ENCODE data around the gene HNF1B. TPM values are rescaled to one million over a fixed set of nuclear protein-coding genes. Genes with fewer than 3 reads are reported as not detected.

Gene HNF1B
- total RNA-seq, 1 experiment from 2014 or later, result not detected

DNA sequence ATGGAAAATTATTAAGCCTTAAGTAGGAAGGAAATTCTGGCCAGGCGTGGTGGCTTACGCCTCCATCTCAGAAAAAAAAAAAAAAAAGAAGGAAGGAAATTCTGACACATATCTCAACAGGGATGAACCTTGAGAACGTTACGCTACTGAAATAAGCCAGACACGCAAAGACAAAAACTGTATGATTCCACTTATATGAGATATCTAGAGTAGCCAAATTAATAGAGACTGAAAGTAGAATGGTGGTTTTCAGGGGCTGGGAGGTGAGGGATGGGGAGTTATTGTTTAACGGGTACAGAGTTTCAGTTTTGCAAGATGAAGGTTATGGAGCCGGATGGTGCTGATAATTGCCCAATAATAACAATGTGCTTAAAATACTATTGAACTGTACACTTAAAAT lies 16.2 kb upstream of the HNF1B start:
- DNase-seq (ENCODE audit: low read depth), result no peak

DNA sequence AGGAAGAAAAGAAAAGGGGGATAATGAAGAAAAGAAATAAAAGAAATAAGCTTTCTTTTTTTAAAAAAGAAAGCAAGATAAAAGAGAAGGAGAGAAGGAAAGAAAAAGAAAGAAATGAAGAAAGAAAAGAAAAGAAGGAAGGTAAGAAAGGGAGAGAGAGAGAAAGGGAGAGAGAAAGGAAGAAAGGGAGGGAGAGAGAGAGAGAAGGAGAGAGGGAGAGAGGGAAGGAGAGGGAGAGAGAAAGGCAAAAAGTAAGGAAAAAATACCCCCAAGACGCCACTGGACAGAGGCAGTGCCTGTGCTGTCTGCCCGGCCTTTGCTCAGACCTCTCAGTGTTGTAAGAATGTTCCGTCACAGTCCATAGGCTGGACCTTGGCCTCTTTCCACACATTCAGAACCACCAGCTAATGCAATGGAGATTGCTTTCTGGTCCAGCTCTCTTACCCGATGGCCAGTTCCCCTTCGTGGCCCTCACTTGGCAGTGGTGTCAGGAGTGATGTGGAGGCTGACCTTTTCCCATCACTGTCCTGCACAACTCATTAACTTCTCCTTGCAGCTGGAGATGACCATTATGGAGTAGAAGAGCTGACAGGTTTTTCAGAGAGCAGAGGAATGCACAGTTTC lies 14.3 kb upstream of the HNF1B start:
- DNase-seq (ENCODE audit: low read depth), result no peak

DNA sequence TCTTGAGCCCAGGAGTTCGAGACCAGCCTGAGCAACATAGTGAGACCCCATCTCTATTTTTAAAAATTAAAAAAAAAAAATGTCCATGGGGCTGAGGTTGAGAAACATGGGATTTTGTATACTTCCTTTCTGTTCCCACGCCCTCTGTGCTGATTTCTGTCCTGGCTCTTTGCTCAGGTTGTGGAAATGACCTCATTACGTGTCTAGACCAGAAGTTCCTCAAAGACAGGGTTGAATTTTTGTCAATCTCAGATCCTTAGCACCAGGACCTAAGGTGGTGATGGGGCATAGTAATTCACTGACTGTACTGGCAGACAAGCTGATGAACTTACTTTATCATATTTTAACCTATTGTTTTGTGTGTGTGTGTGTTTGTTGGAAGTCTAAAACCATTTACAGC lies 11.2 kb upstream of the HNF1B start:
- no peak for DNase-seq (ENCODE audit: low read depth)

DNA sequence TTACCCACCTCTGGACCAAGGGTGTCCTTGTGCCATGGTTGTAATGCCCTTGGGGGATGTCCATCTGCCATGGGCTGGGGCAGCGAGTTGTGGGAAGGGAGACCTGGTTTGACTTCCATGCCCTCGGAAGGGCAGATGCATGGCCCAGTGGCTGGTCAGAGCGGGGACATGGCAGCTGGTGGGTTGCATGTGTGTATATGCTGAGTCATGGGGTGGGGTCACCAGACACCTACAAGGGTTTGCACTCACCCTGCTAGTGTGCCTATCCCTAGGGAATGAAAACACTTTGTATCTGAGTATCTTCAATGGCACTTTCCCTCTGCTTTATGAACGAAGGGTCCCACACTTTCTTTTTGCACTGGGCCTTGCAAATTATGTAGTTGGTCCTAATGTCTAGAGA lies 10.6 kb upstream of the HNF1B start:
- DNase-seq (ENCODE audit: low read depth), result no peak

DNA sequence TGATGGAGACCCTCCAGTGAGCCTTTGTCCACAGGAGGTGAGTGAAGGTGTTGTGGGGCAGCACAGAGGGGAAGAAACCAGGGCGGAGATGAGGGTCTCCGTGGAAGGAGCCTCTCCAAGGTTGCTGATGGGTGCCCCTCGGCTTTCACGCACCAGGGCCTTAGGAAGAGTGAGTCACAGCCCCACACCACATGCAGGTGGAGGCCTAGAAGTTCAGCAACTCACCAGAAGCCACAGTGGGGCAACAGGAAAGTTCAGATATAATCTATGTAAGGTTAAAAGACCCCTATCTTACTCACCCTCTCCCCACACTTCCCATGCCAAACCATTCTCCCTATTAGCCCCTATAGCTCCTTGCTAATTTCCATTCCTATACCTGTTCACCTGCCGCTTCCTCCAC lies 9.5 kb upstream of the HNF1B start:
- DNase-seq (ENCODE audit: low read depth), result no peak

DNA sequence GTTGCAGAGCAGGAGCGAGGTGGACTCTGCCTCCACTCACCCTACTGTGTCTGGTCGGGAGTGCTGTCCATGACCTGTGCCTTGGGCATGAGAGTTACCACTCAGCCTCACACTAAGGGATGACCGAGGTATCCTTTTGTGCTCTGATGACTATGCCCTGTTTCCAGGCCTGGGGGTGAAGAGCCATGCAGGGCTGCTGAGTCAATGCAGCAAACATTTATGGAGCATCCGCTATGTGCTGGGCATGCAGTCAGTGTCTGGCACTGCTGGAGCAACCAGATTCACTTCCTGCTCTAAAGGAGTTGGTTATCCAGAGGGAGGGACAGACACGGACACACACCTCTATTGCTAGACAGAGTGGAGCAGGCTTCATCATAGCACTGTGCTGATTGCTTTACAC lies 7.6 kb upstream of the HNF1B start:
- peak; percentile 85 for DNase-seq (ENCODE audit: low read depth)

DNA sequence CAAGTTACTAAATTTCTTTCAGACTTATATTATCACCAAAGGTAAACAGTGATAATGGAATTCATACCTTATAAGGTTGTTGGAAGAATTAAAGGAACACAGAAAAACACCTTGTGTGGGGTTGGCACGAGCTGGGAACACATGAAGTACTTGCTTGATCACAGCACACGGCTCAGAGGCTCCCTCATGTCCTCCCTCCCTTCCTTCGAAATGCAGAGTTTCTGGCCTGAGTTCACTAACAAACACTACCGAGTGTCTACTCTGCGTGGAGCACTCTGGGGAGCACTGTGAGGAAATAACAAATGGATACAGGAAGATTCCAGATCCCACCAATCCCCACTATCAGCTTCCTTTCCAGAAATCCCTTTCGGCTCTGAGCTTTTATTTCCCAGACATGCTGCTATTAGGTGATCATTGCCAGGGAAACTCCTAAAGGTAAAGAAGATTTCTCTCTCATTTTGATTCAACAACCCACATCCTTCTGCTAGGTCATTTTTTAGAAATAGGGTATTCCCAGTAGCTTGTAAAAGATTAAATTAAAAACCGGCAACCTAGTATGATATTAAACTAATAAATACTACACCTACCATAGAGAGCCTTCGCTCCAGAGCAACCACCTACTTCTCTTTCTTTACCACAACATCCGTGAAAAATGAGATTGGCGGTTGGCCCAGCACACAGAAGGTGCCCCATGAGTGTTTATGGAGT lies 6.1 kb upstream of the HNF1B start:
- DNase-seq (ENCODE audit: low read depth), result no peak

DNA sequence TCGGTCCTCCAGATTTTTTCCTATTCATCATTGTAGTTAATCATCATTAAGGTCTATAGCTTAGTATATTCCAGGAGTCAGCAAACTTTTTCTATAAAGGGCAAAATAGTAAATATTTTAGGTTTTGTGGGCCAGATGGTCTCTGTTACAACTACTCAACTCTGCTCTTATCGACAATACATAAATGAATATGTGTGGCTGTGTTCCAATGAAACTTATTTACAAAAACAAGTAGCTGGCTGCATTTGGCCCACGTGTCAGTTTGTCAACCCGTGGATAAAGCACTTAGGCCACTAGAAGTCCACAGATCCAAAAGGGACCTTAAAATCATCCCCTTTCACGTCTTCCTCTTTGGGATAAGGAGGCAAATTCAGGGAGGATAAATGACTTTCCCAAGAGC lies 5.4 kb upstream of the HNF1B start:
- no peak for DNase-seq (ENCODE audit: low read depth)

DNA sequence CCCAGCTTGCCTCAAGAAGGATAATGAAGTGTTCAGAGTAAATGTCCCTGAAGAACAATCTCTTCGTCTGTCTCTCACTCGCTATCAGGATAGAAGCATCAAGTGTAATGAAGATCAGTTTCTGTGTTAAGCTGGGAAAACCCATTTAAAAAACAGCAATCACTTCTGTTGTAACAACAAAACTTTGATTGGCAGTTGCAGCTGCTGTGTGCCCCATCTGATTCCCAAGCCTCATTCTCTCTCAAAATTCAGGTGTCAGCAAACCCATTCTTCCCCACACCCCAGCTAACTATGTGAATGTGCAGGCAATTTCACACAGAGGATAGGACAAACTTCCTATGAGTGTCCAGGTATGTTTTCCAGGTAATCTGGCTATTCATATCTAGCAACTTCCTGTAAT lies 2.4 kb upstream of the HNF1B start:
- no peak for DNase-seq (ENCODE audit: low read depth)

DNA sequence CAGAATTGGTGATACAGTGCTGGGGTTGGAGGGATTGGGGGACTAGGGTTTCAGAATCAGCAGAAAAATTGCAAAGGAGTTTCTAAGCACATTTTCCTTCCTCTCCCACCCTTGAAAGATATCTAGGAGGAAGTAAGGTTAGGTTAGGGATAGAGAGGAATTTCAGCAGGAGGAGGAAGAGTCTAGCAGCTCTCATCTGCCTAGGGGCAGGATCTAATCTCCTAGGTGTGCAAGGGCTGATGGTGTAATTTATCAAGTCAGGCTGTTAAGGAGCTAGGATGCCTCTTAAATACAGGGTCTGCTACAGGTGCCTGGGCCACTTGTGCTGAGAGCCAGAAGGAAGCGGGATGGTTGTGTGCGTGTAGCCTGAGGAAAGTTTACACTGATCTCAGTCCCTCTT lies 1.8 kb upstream of the HNF1B start:
- DNase-seq (ENCODE audit: low read depth), result no peak

DNA sequence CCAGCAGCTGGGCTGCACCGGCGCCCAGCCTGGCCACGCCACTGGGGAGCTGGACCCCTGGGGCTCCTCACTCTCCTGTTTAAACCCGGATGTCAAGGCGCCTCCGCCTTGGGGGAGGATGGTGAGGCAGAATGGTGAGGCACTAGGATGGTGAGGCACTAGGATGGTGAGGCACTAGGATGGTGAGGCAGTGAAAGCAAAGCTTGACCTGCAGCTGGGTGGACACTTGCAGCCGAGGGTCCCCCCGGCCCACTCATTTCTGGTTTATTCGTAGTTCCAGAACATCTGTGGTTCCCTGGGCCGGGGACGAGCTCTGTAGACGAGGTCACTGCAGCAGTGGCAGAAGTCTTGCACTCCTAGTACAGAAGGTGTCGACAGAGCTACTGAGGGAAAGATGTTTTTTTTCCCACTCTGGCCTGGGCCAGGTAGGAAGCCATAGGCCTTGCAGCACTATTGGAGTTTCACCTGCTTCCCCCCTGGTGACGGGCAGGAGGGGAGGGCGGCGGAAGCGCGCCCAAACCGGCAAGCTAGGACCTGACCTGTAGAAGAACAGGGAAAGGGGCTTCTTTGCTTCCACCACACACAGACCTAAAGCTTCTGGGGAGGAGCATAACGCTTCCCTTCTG lies 1.1 kb upstream of the HNF1B start:
- DNase-seq (ENCODE audit: low read depth), result no peak

DNA sequence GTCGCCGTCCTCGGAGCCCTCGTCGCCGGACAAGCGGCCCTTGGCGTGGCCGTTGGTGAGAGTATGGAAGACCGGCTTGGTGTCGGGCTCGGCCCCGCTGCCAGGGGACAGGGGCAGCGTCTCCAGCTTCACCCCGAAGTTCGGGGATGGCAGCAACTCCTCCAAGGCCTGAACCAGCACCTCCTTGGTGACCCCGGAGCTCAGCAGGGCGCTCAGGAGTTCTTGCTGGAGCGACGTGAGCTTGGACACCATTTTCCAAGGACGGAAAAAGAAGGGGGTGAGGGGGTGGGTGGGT lies 279 bp downstream of the HNF1B start:
- no peak for DNase-seq (ENCODE audit: low read depth)

DNA sequence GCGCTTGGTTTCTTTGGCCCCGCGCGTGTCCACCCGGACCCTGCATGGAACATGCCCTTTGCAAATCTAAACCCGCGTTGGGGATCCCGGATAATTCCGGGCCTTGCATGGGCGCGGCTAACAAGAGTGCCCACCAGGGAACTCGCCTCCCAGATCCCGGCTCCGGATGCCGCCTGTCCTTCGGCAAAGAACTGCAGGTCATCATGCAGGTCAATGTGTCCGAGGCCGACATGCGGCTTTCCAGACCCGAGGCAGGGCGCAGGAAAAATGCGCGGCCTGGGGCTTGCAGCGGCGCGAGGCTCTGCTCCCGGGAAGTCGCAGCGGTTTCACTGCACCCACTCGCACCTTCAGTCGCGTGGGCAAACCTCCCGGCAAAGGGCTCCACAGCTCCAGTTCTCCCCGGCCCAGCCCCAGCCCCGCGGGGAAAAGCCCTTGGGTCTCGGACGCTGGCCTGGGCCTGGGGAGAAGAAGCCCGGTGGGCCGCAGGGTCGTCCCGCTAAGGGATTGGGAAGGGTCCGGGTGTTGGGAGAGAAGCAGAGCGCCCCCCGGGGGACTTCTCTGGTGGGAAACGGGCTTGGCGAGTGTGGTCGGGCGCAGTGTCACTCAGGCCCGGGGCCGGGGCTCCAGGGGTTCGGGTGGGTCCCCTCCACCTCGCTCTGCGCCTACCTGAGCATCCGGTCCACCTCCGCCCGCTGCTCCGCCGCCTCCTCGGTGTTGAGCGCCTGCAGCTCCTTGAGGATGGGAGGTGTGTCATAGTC lies 805 bp downstream of the HNF1B start:
- DNase-seq (ENCODE audit: low read depth), result no peak

DNA sequence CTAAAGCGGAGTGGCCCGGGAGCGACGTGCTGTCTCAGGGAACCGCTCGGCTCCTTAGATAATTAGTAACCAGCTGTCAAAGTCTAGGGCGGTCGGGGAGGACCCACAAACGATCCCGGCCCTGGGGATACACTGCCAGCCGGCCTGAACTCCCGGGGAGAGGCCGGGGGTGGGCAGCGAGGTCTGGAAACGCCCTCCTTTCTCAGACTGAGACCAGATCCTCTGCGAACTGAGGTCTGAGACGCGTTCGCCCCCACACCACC lies 1.3 kb downstream of the HNF1B start:
- no peak for DNase-seq (ENCODE audit: low read depth)

DNA sequence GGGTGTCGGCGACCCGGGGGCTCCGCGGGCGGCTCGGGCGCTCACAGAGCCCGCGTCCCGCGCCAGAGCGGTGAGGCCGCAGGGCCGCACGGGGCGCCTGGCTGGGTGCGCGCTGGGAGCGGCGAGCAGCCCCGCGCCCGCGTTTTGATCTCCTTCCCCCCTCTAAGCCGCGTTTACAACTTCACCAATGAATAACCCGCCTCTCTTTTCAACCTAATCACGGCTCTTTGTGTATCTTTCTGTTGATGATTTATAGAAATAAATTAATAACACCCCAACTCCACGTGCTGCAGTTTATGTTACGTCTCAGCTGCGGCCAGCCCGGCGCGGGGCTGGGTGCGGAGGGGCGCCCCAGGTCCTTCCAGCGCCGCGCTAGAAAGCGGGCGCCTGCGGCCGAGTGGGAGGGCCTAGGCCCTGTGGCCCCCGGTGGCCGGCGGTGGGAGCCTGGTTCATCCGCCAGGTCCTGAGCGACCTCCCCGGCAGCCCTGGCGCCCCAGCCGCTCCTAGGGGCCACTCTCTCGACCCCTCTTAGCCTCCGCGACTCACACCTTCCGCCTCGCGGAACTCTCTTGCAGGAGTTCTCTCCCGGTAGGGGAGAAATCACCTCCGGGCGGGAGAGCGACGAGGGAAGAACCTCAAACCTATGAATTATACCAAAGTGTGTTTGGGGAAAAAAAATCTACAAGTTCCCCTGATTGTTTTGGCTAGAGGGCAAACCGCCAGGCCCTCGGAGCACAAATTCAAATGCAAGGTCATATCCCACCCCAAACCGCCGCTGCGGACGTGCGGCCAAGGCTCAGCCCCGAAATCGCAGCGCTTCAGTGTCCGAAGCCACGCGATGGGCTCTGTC lies 1.9 kb downstream of the HNF1B start:
- peak; percentile 28 for DNase-seq (ENCODE audit: low read depth)

DNA sequence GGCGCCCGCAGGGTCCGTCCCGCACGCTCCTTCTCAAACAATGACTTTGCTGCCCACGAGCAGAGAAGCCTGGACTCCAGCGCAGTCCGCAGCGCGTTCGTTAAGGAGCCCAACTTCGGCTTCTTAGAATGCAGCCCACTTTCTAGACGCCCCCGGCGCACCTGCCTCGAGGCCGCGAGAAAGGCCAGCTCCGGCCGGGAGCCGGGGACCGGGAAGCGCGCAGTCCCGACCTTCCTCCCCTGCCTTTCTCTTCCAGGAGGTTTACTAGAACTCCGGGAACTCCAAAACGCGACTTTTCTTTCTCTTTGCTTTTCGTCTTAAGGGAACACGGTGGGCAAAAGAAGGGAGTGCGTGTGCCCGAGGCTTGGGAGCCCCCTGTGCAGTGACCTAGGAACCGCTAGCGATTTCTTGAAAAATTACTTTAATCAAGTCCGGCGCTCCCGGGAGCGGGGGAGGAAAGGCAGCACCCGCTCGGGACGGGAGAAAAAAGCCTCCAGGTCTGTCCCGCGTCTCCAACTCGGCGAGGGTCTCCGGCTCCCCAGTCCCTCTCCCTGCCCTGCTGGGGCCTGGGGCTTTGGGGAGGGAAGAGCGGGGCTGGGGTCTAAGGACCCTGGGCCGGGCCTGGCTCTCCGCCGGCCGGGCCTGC lies 2.6 kb downstream of the HNF1B start:
- peak; percentile 37 for DNase-seq (ENCODE audit: low read depth)

DNA sequence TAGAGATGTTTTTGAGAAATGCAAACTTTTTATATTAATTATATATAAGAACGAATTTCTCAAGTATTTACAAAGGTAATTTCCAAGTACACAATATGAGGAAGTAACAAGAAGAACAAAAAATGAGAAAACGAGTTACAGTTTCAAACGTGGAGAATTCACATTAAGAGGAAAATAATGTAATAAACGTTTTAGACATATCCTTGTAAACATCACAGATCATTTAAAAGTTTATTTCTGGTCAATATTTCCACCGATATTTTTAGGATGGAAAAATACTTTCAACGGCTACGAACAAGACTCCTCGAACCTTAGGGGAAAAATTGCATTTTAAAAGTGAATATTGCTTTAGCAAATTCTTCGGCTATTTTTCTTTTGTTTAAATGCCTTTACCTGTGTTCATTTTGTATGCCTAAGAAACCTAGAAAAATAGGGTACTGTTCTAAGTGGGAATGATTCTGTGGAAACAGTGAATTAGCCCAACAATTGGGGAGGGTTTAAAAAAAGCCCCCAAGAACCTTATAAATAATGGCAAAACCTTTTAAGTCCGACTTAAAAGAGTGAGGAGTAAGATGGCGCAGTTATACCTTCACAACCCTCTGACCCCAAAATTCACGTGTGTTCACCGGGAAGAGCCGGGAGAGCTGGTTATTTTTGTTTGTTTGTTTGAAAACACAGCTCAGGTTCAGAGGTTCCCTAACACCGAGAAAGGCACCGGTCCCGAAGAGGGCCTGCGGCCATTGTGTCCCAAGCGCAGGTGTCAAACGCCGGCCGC lies 3.3 kb downstream of the HNF1B start:
- no peak for DNase-seq (ENCODE audit: low read depth)

DNA sequence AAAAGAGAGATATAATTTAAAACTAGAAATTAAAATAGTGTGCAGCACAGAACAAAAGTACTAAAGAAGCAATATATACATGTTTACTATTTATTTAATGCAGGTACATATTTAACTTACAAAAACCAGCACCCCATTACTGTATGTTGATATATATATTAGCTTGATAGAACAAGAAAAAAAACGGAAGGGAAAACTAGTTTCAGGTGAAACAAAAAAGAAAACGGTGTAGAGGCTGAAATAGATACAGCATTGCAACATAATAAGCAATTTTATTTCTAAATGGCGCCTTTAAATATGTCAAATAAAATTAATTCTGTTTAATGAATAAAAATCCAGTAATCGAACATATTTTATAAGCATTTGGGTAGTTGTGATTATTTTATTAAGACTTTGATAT lies 3.9 kb downstream of the HNF1B start:
- DNase-seq (ENCODE audit: low read depth), result no peak

DNA sequence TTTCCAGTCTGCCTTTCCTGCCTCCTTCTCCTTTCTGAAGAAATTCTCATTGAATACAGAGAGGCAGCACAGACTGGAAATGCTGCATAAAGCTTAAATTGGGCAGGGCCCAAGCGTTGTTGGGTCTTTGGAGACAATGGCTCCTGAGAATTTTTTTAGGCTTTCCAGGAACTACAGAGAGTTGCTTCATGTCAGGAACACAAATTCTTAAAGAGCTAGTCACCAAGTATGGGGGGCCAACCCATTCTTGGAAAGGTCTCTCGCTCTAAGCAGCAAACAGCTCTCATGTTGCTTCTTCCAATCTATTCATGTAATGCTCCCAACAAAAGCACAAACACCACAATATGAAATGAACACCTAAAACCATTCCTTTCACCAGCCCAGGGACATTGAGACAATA lies 6.9 kb downstream of the HNF1B start:
- peak; percentile 29 for DNase-seq (ENCODE audit: low read depth)

DNA sequence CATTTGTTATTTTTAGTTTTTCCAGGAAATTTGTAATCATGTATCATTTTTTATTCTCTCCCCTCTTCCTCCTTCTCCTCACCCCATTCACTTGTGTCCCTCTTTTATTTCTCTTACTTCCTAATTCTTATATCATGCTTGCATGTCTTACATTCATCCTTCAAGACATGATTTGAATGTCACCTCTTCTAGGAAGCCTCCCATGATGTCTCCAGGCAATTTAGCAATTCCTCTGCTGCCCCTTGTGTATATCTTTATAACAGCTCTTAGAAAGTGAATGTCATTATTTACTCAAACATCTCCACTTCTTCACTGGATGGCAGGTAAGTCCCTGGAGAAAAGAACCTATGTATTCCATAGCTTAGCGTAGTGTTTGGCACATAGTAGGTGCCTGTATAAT lies 7.8 kb downstream of the HNF1B start:
- DNase-seq (ENCODE audit: low read depth), result no peak

DNA sequence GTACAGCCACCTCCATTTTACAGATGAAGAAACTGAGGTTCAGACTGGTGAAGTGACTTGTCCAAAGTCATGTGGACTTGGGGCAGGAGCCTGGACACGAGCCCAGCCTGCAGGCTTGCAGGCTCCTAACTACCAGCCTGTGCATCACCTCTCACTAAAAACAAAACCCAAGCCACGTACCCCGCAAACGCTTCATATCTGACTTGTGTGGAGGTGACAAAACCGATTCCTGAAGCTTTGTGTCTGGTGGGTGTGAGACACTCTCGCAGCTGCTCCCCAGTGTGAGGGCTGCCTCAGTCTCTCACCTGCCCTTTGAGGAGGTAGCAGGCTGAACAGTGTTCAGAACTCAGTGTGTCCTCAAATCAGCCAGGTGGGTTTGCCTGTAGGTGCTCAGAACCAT lies 8.4 kb downstream of the HNF1B start:
- no peak for DNase-seq (ENCODE audit: low read depth)
